GM18520 (cell line): Measurements from ENCODE around the gene EDC3.
"Not testable (repeated sequence)": the region's sequence is repeated elsewhere in the genome, so short reads cannot be mapped to it uniquely, and the experiment has no call there.

ENCODE experiments used
- ATAC-seq: cut with Tn5 transposase; IDR thresholded peaks from one replicate; pipeline ENCODE4 v1.9.1; 2021; ENCODE audit not compliant: unreplicated experiment

The EDC3 gene

GRCh38 chr15:74653426-74654102, 42.3 kb downstream of the EDC3 start:
- ATAC-seq: no peak

GRCh38 chr15:74651242-74651741, 44.5 kb downstream of the EDC3 start:
- ATAC-seq: no peak

GRCh38 chr15:74648051-74648842, 47.6 kb downstream of the EDC3 start:
- ATAC-seq: no peak

GRCh38 chr15:74646480-74646879, 49.3 kb downstream of the EDC3 start:
- no peak for ATAC-seq

- no peak for ATAC-seq
Measured at GRCh38 chr15:74643665-74644204, 52.1 kb downstream of the EDC3 start.

GRCh38 chr15:74642734-74643664, 52.8 kb downstream of the EDC3 start:
- no peak for ATAC-seq

GRCh38 chr15:74642348-74642733, 53.5 kb downstream of the EDC3 start:
- ATAC-seq: no peak

GRCh38 chr15:74641151-74641550, 54.7 kb downstream of the EDC3 start:
- ATAC-seq: no peak

- ATAC-seq: no peak
Measured at GRCh38 chr15:74636984-74637383, 58.8 kb downstream of the EDC3 start.

GRCh38 chr15:74635228-74635627, 60.6 kb downstream of the EDC3 start:
- ATAC-seq: peak; percentile 43

GRCh38 chr15:74633781-74634180, 62.0 kb downstream of the EDC3 start:
- no peak for ATAC-seq

- ATAC-seq: no peak
Measured at GRCh38 chr15:74632601-74633000, 63.2 kb downstream of the EDC3 start.

- ATAC-seq: no peak
Measured at GRCh38 chr15:74631935-74632560, 63.8 kb downstream of the EDC3 start.

- no peak for ATAC-seq
Measured at GRCh38 chr15:74631408-74631807, 64.4 kb downstream of the EDC3 start.

- no peak for ATAC-seq
Measured at GRCh38 chr15:74631087-74631385, 64.8 kb downstream of the EDC3 start.

- ATAC-seq: no peak
Measured at GRCh38 chr15:74630284-74631086, 65.3 kb downstream of the EDC3 start.

GRCh38 chr15:74629696-74630095, 66.1 kb downstream of the EDC3 start:
- not testable (repeated sequence) for ATAC-seq

GRCh38 chr15:74628949-74629348, 66.9 kb downstream of the EDC3 start:
- ATAC-seq: no peak

GRCh38 chr15:74628199-74628598, 67.6 kb downstream of the EDC3 start:
- ATAC-seq: no peak

- ATAC-seq: no peak
Measured at GRCh38 chr15:74627766-74628165, 68.1 kb downstream of the EDC3 start.
